Spleen (tissue), 7 donors: ENCODE results near the gene XIRP2.

ENCODE experiments used
- POLR2A ChIP-seq, 3 donors: fragments of 450-650 bp; IDR thresholded peaks; one replicate each; pipeline ENCODE4 v1.5.1; 2017; ENCODE audit warnings: antibody characterized with exemption in 3 of 3, mild to moderate bottlenecking in 1 of 3
- TF ChIP-seq, protein P1 (sequence below), 11 experiments: fragments of 200-600 bp in 7 of 11; fragments of 450-650 bp in 4 of 11; sonication (generic) in 4 of 11; IDR thresholded peaks in 8 of 11; conservative IDR thresholded peaks in 3 of 11; 1 replicate in 7 of 11; 2 replicates in 4 of 11; pipeline versions ENCODE4 v1.4.0 to v1.8.0; 2016 to 2021; ENCODE audit warnings: antibody characterized with exemption in 11 of 11, inconsistent platforms in 4 of 11, mild to moderate bottlenecking in 1 of 11
- donor health status: DM: no; HTN: no; CAD: no; lungs with moderate emphysema.
- donor health status: DM: no; HTN: no; CAD: no.
- donor health status: DM: no; HTN: no; CAD: no.

DNA sequence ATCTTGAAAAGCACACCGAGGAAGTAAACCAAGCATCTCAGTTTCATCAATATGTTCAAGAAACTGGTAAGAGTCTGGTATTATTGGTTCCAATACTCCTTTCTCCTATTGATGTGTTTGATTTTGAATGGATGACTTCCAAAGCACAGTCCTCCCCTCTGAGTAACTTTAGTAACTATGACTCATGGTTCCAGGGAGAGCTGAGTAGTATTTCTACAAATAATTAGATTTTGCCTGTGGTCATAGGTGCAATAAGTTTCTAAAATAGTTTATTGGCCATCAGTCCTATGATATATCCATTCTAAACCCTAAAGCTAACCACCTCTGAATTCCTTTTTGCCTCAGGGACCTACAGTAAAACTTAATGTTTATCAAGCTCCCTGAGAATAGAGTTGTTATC is 352.4 kb downstream of the XIRP2 start:
- TF ChIP-seq, protein P1, sequence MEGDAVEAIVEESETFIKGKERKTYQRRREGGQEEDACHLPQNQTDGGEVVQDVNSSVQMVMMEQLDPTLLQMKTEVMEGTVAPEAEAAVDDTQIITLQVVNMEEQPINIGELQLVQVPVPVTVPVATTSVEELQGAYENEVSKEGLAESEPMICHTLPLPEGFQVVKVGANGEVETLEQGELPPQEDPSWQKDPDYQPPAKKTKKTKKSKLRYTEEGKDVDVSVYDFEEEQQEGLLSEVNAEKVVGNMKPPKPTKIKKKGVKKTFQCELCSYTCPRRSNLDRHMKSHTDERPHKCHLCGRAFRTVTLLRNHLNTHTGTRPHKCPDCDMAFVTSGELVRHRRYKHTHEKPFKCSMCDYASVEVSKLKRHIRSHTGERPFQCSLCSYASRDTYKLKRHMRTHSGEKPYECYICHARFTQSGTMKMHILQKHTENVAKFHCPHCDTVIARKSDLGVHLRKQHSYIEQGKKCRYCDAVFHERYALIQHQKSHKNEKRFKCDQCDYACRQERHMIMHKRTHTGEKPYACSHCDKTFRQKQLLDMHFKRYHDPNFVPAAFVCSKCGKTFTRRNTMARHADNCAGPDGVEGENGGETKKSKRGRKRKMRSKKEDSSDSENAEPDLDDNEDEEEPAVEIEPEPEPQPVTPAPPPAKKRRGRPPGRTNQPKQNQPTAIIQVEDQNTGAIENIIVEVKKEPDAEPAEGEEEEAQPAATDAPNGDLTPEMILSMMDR (IDR thresholded peaks at IDR 0.05 in 8 of 11, conservative IDR thresholded peaks at IDR 0.05 in 3 of 11): no peak
- TF ChIP-seq POLR2A (IDR thresholded peaks at IDR 0.05): no peak
